OCI-LY3 (cell line): ENCODE measurements around the gene CHST1.

Experiments
- H2AFZ ChIP-seq: fragments of 200-600, 300-600 bp; shearing (Covaris generic); 2 replicates; pipeline ENCODE4 v1.6.0; 2014; ENCODE audit warnings: antibody characterized with exemption, low read depth, low read length
- H3K27ac ChIP-seq: fragments of 200-600, 300-600 bp; sonication (generic); 2 replicates; pipeline ENCODE4 v1.5.1; 2014; ENCODE audit warnings: mild to moderate bottlenecking, low read length, moderate library complexity, mixed read lengths
- H3K27me3 ChIP-seq: fragments of 200-600, 300-600 bp; sonication (generic); 2 replicates; pipeline ENCODE4 v1.6.1; 2014; ENCODE audit warnings: low read depth, low read length, mixed read lengths
- H3K36me3 ChIP-seq: fragments of 200-600, 300-600 bp; sonication (generic); replicated peaks from 2 replicates; pipeline ENCODE3; 2014; ENCODE audit warnings: low read depth, low read length, mixed read lengths
- H3K4me1 ChIP-seq: fragments of 300-600, 200-600 bp; sonication (generic); 2 replicates; pipeline ENCODE4 v1.6.1; 2014; ENCODE audit warnings: low read length, mixed read lengths
- H3K4me2 ChIP-seq: fragments of 200-600, 300-600 bp; sonication (generic); 2 replicates; pipeline ENCODE4 v1.6.1; 2014; ENCODE audit warnings: low read length, mixed read lengths
- H3K4me3 ChIP-seq: fragments of 300-600, 200-600 bp; sonication (generic); 2 replicates; pipeline ENCODE4 v1.5.1; 2014; ENCODE audit warnings: antibody characterized with exemption, mild to moderate bottlenecking, low read length, moderate library complexity
- H3K79me2 ChIP-seq: fragments of 300-600, 200-600 bp; shearing (Covaris generic); 2 replicates; pipeline ENCODE4 v1.6.1; 2014; ENCODE audit warnings: mild to moderate bottlenecking, low read length, mixed read lengths
- H3K9ac ChIP-seq: fragments of 300-600, 200-600 bp; shearing (Covaris generic); 2 replicates; pipeline ENCODE4 v1.6.0; 2014; ENCODE audit warnings: mild to moderate bottlenecking, low read length, moderate library complexity
- H3K9me3 ChIP-seq: fragments of 200-600, 300-600 bp; shearing (Covaris generic); 2 replicates; pipeline ENCODE4 v1.6.1; 2014; ENCODE audit warnings: low read length, mixed read lengths; ENCODE audit not compliant: insufficient read depth
- H4K20me1 ChIP-seq: fragments of 200-600, 300-600 bp; sonication (generic); 2 replicates; pipeline ENCODE4 v1.6.1; 2016; ENCODE audit warnings: low read length, mixed read lengths; ENCODE audit not compliant: insufficient read depth
- CTCF ChIP-seq: fragments of 200-600, 300-600 bp; sonication (generic); IDR thresholded peaks from 2 replicates; pipeline ENCODE4 v1.5.1; 2014; ENCODE audit warnings: antibody characterized with exemption, low read length, low read depth
- EZH2phosphoT487 ChIP-seq: fragments of 200-600 bp; shearing (Covaris generic); IDR thresholded peaks from 2 replicates; pipeline ENCODE4 v1.6.1; 2018; ENCODE audit warnings: antibody characterized with exemption, mixed run types, low read depth

CHST1 gene

GRCh38 chr11:45650166-45651095 is 15.0 kb downstream of the CHST1 start:
- no peak overlapping the region for H3K4me2 ChIP-seq
- no peaks in the 10 kb centered on the region for H4K20me1 ChIP-seq
- H3K79me2 ChIP-seq: no peaks in the 10 kb centered on the region
- H3K4me3 ChIP-seq: no peak overlapping the region
- H3K27ac ChIP-seq: no peak overlapping the region
- H2AFZ ChIP-seq: no peak overlapping the region
- H3K36me3 ChIP-seq: no peaks in the 10 kb centered on the region
- H3K4me1 ChIP-seq: no peaks in the 10 kb centered on the region
- peaks cover 4% of the 10 kb centered on the region; the same call in 1 of the 2 replicates for H3K27me3 ChIP-seq
- H3K9ac ChIP-seq: no peak overlapping the region
- TF ChIP-seq EZH2phosphoT487: no peak
- TF ChIP-seq CTCF: no peak
- H3K9me3 ChIP-seq: no peaks in the 10 kb centered on the region

- no peak overlapping the region for H2AFZ ChIP-seq
Measured at GRCh38 chr11:45649544-45650165, 15.8 kb downstream of the CHST1 start.

GRCh38 chr11:45648931-45649330 is 16.5 kb downstream of the CHST1 start:
- no peak overlapping the region for H2AFZ ChIP-seq
- H4K20me1 ChIP-seq: no peaks in the 10 kb centered on the region
- H3K36me3 ChIP-seq: no peaks in the 10 kb centered on the region
- peaks cover 4% of the 10 kb centered on the region; the same call in 1 of the 2 replicates for H3K27me3 ChIP-seq
- H3K9ac ChIP-seq: no peak overlapping the region
- no peak overlapping the region for H3K4me3 ChIP-seq
- H3K9me3 ChIP-seq: no peaks in the 10 kb centered on the region
- H3K4me1 ChIP-seq: no peaks in the 10 kb centered on the region
- no peaks in the 10 kb centered on the region for H3K79me2 ChIP-seq
- H3K4me2 ChIP-seq: no peak overlapping the region
- no peak overlapping the region for H3K27ac ChIP-seq
- no peak for TF ChIP-seq EZH2phosphoT487
- TF ChIP-seq CTCF: no peak

More at GRCh38 chr11:45649544-45650165, 15.8 kb downstream of the CHST1 start:
- Histone ChIP-seq H3K79me2 (no peaks in the 10 kb centered on the region), H4K20me1 (no peaks in the 10 kb centered on the region), H3K4me1 (no peaks in the 10 kb centered on the region), H3K36me3 (no peaks in the 10 kb centered on the region), H3K4me3 (no peak overlapping the region), H3K9ac (no peak overlapping the region), H3K4me2 (no peak overlapping the region), H3K9me3 (no peaks in the 10 kb centered on the region), H3K27me3 (peaks cover 4% of the 10 kb centered on the region; the same call in 1 of the 2 replicates), H3K27ac (no peak overlapping the region)
- TF ChIP-seq EZH2phosphoT487 (no peak), CTCF (no peak)

- TF ChIP-seq EZH2phosphoT487 (no peak), CTCF (no peak)
- H3K9ac ChIP-seq: no peak overlapping the region
- H3K4me2 ChIP-seq: no peak overlapping the region
- no peaks in the 10 kb centered on the region for H3K9me3 ChIP-seq
- H3K36me3 ChIP-seq: no peaks in the 10 kb centered on the region
- no peaks in the 10 kb centered on the region for H4K20me1 ChIP-seq
- no peak overlapping the region for H2AFZ ChIP-seq
- peaks cover 11% of the 10 kb centered on the region for H3K27me3 ChIP-seq
- H3K4me3 ChIP-seq: no peak overlapping the region
- no peak overlapping the region for H3K27ac ChIP-seq
- no peaks in the 10 kb centered on the region for H3K4me1 ChIP-seq
- H3K79me2 ChIP-seq: no peaks in the 10 kb centered on the region
Measured at GRCh38 chr11:45647786-45648185, 17.6 kb downstream of the CHST1 start.
